ENCODE results near the gene RAB5B. TPM values are rescaled to one million over a fixed set of nuclear protein-coding genes. Genes with fewer than 3 reads are reported as not detected.

Gene RAB5B
- total and polyA plus RNA-seq, 4 donors = 64.5 to 118 (median 91.3) TPM

- Histone ChIP-seq H3K4me1 (ENCODE audit: control insufficient read depth in 5 of 5, insufficient read depth in 5 of 5, low read length in 5 of 5) (peaks cover 0 to 26% (median 9%) of the 10 kb centered on the region in 5 donors), H3K36me3 (ENCODE audit: control insufficient read depth in 4 of 4, insufficient read depth in 4 of 4, low read length in 4 of 4) (peaks cover 5 to 60% (median 23%) of the 10 kb centered on the region in 4 donors), H3K27me3 (ENCODE audit: control insufficient read depth in 3 of 3, insufficient read depth in 3 of 3, low read length in 2 of 3) (no peaks in the 10 kb centered on the region), H3K27ac (ENCODE audit: low read depth in 1 of 2, low read length in 1 of 2) (no peak overlapping the region), H3K9me3 (ENCODE audit: control insufficient read depth in 4 of 4, insufficient read depth in 3 of 4, low read length in 3 of 4) (no peaks in the 10 kb centered on the region), H3K9ac (ENCODE audit: insufficient read depth in 1 of 2, low read length in 2 of 2) (peak overlapping the region in 1 of 2 donors; percentile 53), H3K4me3 (no peak overlapping the region)
- no peak for TF ChIP-seq CTCF (IDR thresholded peaks at IDR 0.05; ENCODE audit: control extremely low read depth, extremely low read depth)
- DNase-seq = peak; percentile 31 to 76 (median 54)
- no peak for ATAC-seq (ENCODE audit: insufficient read depth, low FRiP score)
Observed at GRCh38 chr12:56029166-56029519, 55.3 kb downstream of the RAB5B start.

- no peaks in the 10 kb centered on the region for H3K27me3 ChIP-seq (ENCODE audit: control insufficient read depth in 3 of 3, insufficient read depth in 3 of 3, low read length in 2 of 3)
- H3K36me3 ChIP-seq (ENCODE audit: control insufficient read depth in 4 of 4, insufficient read depth in 4 of 4, low read length in 4 of 4) = peaks cover 6 to 56% (median 26%) of the 10 kb centered on the region in 4 donors
- H3K9ac ChIP-seq (ENCODE audit: insufficient read depth in 1 of 2, low read length in 2 of 2) = no peak overlapping the region
- H3K4me3 ChIP-seq = no peak overlapping the region
- WGBS, 2 donors = 85 to 89% methylated on average over 6 of the region's 6 CpGs
- DNase-seq (peak; percentile 71 to 87 (median 78)), ATAC-seq (ENCODE audit: insufficient read depth, low FRiP score) (no peak)
- H3K27ac ChIP-seq (ENCODE audit: low read depth in 1 of 2, low read length in 1 of 2) = no peak overlapping the region
- H3K4me1 ChIP-seq (ENCODE audit: control insufficient read depth in 5 of 5, insufficient read depth in 5 of 5, low read length in 5 of 5) = peaks cover 0 to 23% (median 9%) of the 10 kb centered on the region in 5 donors
- TF ChIP-seq CTCF (IDR thresholded peaks at IDR 0.05; ENCODE audit: control extremely low read depth, extremely low read depth) = peak; percentile 12
- no peaks in the 10 kb centered on the region for H3K9me3 ChIP-seq (ENCODE audit: control insufficient read depth in 4 of 4, insufficient read depth in 3 of 4, low read length in 3 of 4)
Observed at GRCh38 chr12:56029666-56030293, 55.9 kb downstream of the RAB5B start.

GRCh38 chr12:56031987-56032386 lies 58.1 kb downstream of the RAB5B start:
- ATAC-seq (ENCODE audit: insufficient read depth, low FRiP score) = no peak
- 55 to 86% methylated on average over 1 of the region's 1 CpG for whole genome bisulfite sequencing, 2 donors
- Histone ChIP-seq H3K27ac (ENCODE audit: low read depth in 1 of 2, low read length in 1 of 2) (no peak overlapping the region), H3K4me1 (ENCODE audit: control insufficient read depth in 5 of 5, insufficient read depth in 5 of 5, low read length in 5 of 5) (peaks cover 0 to 13% (median 9%) of the 10 kb centered on the region in 5 donors), H3K9me3 (ENCODE audit: control insufficient read depth in 4 of 4, insufficient read depth in 3 of 4, low read length in 3 of 4) (no peaks in the 10 kb centered on the region), H3K27me3 (ENCODE audit: control insufficient read depth in 3 of 3, insufficient read depth in 3 of 3, low read length in 2 of 3) (no peaks in the 10 kb centered on the region), H3K4me3 (no peak overlapping the region), H3K36me3 (ENCODE audit: control insufficient read depth in 4 of 4, insufficient read depth in 4 of 4, low read length in 4 of 4) (peaks cover 6 to 55% (median 27%) of the 10 kb centered on the region in 4 donors), H3K9ac (ENCODE audit: insufficient read depth in 1 of 2, low read length in 2 of 2) (no peak overlapping the region)
- TF ChIP-seq CTCF (IDR thresholded peaks at IDR 0.05; ENCODE audit: control extremely low read depth, extremely low read depth) = no peak
- no peak for DNase-seq

Data from lung (tissue), 12 donors.